Duodenal mucosa (tissue), 2 donors: Measurements from ENCODE around the gene ISG15.
"Not testable (repeated sequence)": the region's sequence is repeated elsewhere in the genome, so short reads cannot be mapped to it uniquely, and the experiment has no call there.

Source experiments
- H3K27ac ChIP-seq: one replicate; pipeline ENCODE4 v1.7.0; 2013; ENCODE audit warnings: low read depth, low read length
- H3K27me3 ChIP-seq, 2 donors: one replicate each; pipeline ENCODE4 v1.7.0; 2013; ENCODE audit warnings: low read length in 2 of 2, control low read depth in 1 of 2; ENCODE audit not compliant: insufficient read depth in 2 of 2, control insufficient read depth in 1 of 2
- H3K36me3 ChIP-seq, 2 donors: one replicate each; pipeline ENCODE4 v1.7.0; 2013; ENCODE audit warnings: low read length in 2 of 2, control low read depth in 1 of 2; ENCODE audit not compliant: insufficient read depth in 2 of 2, control insufficient read depth in 1 of 2
- H3K4me1 ChIP-seq, 2 donors: one replicate each; pipeline ENCODE4 v1.7.0; 2013; ENCODE audit warnings: low read length in 2 of 2, control low read depth in 1 of 2; ENCODE audit not compliant: insufficient read depth in 2 of 2, control insufficient read depth in 1 of 2
- H3K4me3 ChIP-seq, 2 donors: one replicate each; pipeline ENCODE4 v1.7.0; 2013; ENCODE audit warnings: low read length in 2 of 2, low read depth in 1 of 2
- H3K9ac ChIP-seq, 2 donors: one replicate each; pipeline ENCODE4 v1.7.0; 2013; ENCODE audit warnings: low read length in 2 of 2, low read depth in 1 of 2
- H3K9me3 ChIP-seq, 2 donors: one replicate each; pipeline ENCODE4 v1.7.0; 2013; ENCODE audit warnings: low read length in 2 of 2, control low read depth in 1 of 2; ENCODE audit not compliant: control insufficient read depth in 1 of 2

ISG15 gene

GRCh38 chr1:982765-983436 lies 30.4 kb upstream of the ISG15 start:
- H3K4me3 ChIP-seq, result no peak overlapping the region
- no peak overlapping the region for H3K27ac ChIP-seq
- peaks cover 14 to 27% of the 10 kb centered on the region in 2 donors for H3K27me3 ChIP-seq
- no peaks in the 10 kb centered on the region for H3K36me3 ChIP-seq
- H3K9ac ChIP-seq, result no peak overlapping the region
- H3K4me1 ChIP-seq, result no peaks in the 10 kb centered on the region
- no peaks in the 10 kb centered on the region for H3K9me3 ChIP-seq

- Histone ChIP-seq H3K27me3 (peaks cover 14 to 27% of the 10 kb centered on the region in 2 donors), H3K27ac (no peak overlapping the region), H3K4me1 (no peaks in the 10 kb centered on the region), H3K9ac (no peak overlapping the region), H3K4me3 (no peak overlapping the region), H3K9me3 (no peaks in the 10 kb centered on the region), H3K36me3 (no peaks in the 10 kb centered on the region)
These were observed 29.4 kb upstream of the ISG15 start for GRCh38 chr1:983798-984475.

- Histone ChIP-seq H3K36me3 (no peaks in the 10 kb centered on the region), H3K27me3 (peaks cover 14 to 27% of the 10 kb centered on the region in 2 donors), H3K27ac (no peak overlapping the region), H3K9ac (no peak overlapping the region), H3K9me3 (no peaks in the 10 kb centered on the region), H3K4me1 (no peaks in the 10 kb centered on the region), H3K4me3 (no peak overlapping the region)
These were observed 28.9 kb upstream of the ISG15 start for GRCh38 chr1:984476-984814.

- no peaks in the 10 kb centered on the region for H3K36me3 ChIP-seq
- no peaks in the 10 kb centered on the region for H3K9me3 ChIP-seq
- H3K4me1 ChIP-seq, result no peaks in the 10 kb centered on the region
- H3K9ac ChIP-seq, result no peak overlapping the region
- no peak overlapping the region for H3K27ac ChIP-seq
- no peak overlapping the region for H3K4me3 ChIP-seq
- H3K27me3 ChIP-seq, result peaks cover 14 to 30% of the 10 kb centered on the region in 2 donors
These were observed 28.2 kb upstream of the ISG15 start for GRCh38 chr1:985126-985525.

GRCh38 chr1:988061-988460 lies 25.2 kb upstream of the ISG15 start:
- not testable (repeated sequence) for H3K4me3 ChIP-seq, H3K9ac ChIP-seq, H3K27ac ChIP-seq, H3K9me3 ChIP-seq, H3K4me1 ChIP-seq, H3K36me3 ChIP-seq
- peaks cover 5 to 13% of the 10 kb centered on the region in 2 donors for H3K27me3 ChIP-seq

- not testable (repeated sequence) for H3K4me3 ChIP-seq, H3K4me1 ChIP-seq, H3K9me3 ChIP-seq, H3K27me3 ChIP-seq, H3K9ac ChIP-seq, H3K36me3 ChIP-seq, H3K27ac ChIP-seq
These were observed 22.0 kb upstream of the ISG15 start for GRCh38 chr1:991275-991674.

GRCh38 chr1:991895-992294 lies 21.4 kb upstream of the ISG15 start:
- no peak overlapping the region for H3K4me3 ChIP-seq
- H3K9ac ChIP-seq, result no peak overlapping the region
- no peak overlapping the region for H3K27ac ChIP-seq
- H3K4me1 ChIP-seq, result no peaks in the 10 kb centered on the region
- H3K27me3 ChIP-seq, result peaks cover 0 to 5% of the 10 kb centered on the region in 2 donors
- H3K9me3 ChIP-seq, result peaks cover 4 to 5% of the 10 kb centered on the region in 2 donors
- no peaks in the 10 kb centered on the region for H3K36me3 ChIP-seq

GRCh38 chr1:992362-992761 lies 20.9 kb upstream of the ISG15 start:
- H3K9ac ChIP-seq, result no peak overlapping the region
- no peaks in the 10 kb centered on the region for H3K36me3 ChIP-seq
- H3K4me3 ChIP-seq, result no peak overlapping the region
- H3K9me3 ChIP-seq, result peaks cover 4 to 5% of the 10 kb centered on the region in 2 donors
- no peaks in the 10 kb centered on the region for H3K4me1 ChIP-seq
- peaks cover 4 to 10% of the 10 kb centered on the region in 2 donors for H3K27me3 ChIP-seq
- H3K27ac ChIP-seq, result no peak overlapping the region

- peaks cover 8 to 21% of the 10 kb centered on the region in 2 donors for H3K27me3 ChIP-seq
These were observed 19.8 kb upstream of the ISG15 start for GRCh38 chr1:993379-993995.

GRCh38 chr1:994546-994945 lies 18.8 kb upstream of the ISG15 start:
- H3K36me3 ChIP-seq, H3K4me3 ChIP-seq, H3K9ac ChIP-seq, H3K27ac ChIP-seq, H3K4me1 ChIP-seq, H3K9me3 ChIP-seq: not testable (repeated sequence)
- H3K27me3 ChIP-seq, result peaks cover 8 to 20% of the 10 kb centered on the region in 2 donors

More at GRCh38 chr1:993379-993995, 19.8 kb upstream of the ISG15 start:
- H3K4me3 ChIP-seq, result no peak overlapping the region
- H3K27ac ChIP-seq, result no peak overlapping the region
- H3K4me1 ChIP-seq, result no peaks in the 10 kb centered on the region
- H3K36me3 ChIP-seq, result no peaks in the 10 kb centered on the region
- H3K9me3 ChIP-seq, result peaks cover 4 to 5% of the 10 kb centered on the region in 2 donors
- no peak overlapping the region for H3K9ac ChIP-seq
